Measurements from ENCODE around the gene ABCB11.

ABCB11 gene

GRCh38 chr2:169006665-169007064, 24.5 kb downstream of the ABCB11 start:
- no peak for DNase-seq

DNA sequence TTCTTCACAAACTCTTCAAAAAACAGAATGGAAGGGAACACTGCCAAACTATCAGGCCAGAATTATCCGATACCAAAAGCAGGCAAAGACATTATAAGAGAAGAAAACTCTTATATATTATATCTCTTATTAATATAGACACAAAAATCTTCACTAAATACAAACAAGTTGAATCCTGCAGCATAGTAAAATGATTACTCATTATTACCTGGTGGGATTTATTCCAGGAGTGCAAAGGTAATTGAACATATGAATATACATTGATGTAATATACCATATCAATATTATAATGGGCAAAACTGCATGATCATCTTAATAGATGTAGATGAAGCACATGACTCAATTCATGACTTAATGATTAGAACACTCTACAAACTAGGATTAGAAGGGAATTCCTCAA, 25.1 kb downstream of the ABCB11 start:
- no peak for DNase-seq

DNA sequence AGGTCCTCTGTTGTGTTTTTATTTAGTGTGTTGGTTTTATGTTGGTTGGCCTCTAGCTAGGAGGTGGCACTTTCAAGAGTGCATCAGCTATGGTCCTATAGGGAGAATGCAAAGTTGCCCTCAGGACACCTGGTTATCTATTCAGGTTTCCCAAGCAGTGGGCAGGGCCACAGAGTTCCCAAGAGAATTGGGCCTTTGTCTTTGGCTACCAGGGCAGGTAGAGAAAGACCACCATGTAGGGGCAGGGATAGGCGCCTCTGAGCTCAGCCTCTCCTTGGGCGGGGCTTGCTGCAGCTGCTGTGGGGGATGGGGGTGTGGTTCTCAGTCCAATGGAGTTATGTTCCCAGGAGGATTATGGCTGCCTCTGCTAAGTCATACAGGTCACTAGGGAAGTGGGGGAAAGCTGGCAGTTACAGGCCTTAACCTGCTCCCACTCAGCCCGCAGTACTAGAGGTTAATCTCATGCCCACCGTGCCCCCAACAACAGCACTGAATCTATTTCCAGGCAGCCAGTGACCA, 26.0 kb downstream of the ABCB11 start:
- no peak for DNase-seq

- no peak for DNase-seq
These were observed 28.9 kb downstream of the ABCB11 start for GRCh38 chr2:169002161-169002738.

DNA sequence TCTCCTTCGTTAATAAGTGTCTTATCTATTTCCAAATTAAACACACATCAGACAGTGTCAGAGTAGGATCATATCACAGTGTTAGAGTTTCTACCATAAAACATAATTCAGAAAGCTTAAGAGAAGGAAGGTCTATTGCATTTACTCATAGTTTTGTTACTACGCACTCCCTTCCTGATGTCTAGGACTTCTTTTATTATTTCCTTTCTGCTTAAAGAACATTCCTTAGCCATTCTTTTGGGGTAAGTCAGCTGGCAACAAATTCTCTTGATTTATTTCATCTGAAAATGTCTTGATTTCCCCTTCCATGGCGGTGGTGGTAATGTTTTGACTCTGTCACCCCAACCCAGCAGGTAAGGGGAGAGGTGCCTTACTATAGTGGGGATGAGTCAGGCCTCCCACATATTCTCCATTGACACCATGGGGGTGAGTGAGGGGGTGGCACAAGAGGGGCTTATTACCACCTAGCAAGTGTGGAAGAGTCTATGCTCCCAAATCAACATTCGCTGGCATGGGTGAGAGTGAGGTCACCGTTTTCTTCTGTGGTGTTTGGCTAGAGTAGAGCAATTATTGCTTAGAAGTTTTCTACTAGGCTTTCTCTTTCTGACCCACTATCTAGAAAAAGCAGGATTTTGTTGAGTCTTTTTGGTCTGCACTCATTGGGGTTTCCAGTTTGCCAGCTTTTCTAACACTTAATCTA, 29.9 kb downstream of the ABCB11 start:
- DNase-seq, result no peak

GRCh38 chr2:168999668-169000213, 31.4 kb downstream of the ABCB11 start:
- DNase-seq, result no peak

GRCh38 chr2:168998609-168999211, 32.4 kb downstream of the ABCB11 start:
- DNase-seq, result no peak

GRCh38 chr2:168997794-168998193, 33.3 kb downstream of the ABCB11 start:
- DNase-seq, result no peak

GRCh38 chr2:168997118-168997521, 34.0 kb downstream of the ABCB11 start:
- DNase-seq, result no peak

- DNase-seq, result no peak
These were observed 35.4 kb downstream of the ABCB11 start for GRCh38 chr2:168995744-168996143.

DNA sequence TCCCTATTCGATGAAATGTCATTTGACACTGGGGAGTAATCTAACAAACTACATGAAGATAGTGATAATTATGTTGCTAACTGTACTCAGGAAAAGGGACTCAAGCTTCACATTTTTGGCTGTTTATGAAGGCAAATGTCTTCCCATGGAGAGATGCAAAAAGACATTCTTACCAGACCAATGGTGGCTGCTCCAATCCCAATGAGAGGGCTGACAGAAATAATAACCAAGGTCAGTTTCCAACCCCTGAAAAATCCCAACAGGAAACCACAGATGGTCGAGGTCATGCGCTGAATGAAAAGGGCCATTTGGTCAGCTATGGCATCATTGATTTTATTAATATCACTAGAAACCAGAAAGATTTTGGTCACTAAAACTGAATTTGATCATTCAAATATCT, 37.6 kb downstream of the ABCB11 start:
- DNase-seq, result no peak

DNA sequence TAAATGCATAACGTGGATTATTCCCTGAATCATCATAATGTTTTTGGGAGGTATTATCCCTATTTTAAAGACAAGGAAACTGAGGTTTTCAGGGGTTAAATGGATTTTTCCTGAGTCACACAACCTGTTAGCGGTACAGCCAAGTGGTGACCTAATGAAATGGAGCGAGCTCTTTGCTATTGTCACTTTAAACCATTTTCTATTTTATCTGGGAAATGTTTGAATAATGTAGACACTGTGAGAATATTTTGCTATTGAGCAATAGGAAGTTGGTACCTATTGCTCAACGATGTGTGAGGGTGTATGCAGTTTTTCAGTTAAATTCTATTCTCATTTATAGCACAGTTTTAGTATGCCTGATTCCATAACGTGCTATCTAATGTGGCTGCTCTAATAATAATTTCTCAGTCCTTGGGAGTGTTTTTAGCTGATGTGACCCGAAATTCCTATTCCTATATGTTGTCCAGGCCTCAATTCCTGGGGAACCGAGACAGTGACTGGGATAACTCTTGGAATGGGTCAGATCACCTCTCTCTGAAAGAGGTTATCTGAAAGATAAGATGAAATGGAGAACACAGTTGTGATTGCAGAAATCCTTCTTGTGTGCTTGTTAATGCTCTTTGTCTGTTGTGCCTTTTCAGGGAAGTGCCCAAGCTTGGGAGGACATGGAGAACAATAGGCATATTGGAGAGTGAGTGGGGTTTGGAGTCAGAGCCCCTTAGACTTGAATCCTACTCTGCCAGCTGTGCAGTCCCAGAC, 38.4 kb downstream of the ABCB11 start:
- DNase-seq, result no peak

DNA sequence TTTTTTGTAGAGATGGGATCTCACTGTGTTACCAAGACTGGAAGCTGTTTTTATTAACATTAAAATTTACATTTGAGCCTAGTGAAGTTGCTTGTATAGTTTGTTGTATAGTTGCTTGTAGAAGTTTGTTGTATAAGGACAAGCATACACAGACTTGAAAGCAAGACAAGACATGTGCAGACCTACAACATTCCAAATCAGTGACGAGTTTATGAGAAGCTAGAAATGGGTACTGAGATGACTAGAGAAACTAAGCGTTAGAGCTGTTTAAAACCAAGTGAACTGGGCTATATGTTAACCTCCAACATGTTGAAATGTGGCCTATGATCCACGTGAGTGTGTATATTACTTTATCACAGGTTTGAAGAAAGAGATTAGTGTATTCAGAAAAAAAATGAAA, 39.1 kb downstream of the ABCB11 start:
- DNase-seq, result no peak

DNA sequence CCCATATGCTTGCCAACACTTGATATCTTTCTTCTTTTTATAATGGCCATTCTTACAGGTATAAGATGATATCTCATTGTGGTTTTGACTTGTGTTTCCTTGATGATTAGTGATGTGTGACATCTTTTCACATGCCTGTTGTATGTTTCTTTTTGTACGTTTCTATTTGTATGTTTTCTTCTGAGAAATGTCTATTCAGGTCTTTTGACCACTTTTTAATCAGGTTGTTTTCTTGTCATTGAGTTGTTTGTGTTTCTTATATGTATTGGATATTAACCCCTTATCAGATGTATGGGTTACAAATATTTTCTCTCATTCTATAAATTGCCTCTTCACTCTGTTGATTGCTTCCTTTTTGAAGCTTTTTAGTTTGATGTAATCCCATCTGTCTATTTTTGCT, 42.4 kb downstream of the ABCB11 start:
- no peak for DNase-seq

DNA sequence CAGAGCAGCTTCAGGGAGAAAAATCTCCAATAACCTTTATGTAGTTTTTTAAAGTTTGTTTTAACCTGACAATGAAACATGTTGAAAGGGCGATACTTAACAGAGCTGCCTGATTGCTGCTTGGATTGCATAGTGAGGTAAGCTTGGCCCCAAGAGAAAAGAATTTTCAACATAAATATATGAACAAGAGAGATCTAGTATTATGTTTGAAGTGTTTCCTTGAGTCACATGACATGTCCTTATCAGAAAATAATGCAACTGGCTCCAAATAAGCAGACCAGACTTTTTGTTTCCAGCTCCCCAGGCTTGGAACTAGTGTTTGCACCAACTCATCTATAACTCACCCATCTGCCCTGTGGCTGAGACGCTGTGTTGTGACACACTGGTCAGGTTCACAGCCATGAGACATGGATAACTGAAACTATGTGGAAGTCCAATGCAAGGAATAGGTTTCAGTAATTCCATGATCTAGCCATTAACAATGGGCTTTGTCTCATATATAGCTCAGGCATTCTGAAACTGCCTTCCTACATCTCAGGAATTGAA, 44.7 kb downstream of the ABCB11 start:
- DNase-seq, result no peak

- no peak for DNase-seq
These were observed 49.5 kb downstream of the ABCB11 start for GRCh38 chr2:168981651-168982050.

GRCh38 chr2:168978461-168978861, 52.7 kb downstream of the ABCB11 start:
- DNase-seq, result no peak

GRCh38 chr2:168977608-168978007, 53.5 kb downstream of the ABCB11 start:
- no peak for DNase-seq

DNA sequence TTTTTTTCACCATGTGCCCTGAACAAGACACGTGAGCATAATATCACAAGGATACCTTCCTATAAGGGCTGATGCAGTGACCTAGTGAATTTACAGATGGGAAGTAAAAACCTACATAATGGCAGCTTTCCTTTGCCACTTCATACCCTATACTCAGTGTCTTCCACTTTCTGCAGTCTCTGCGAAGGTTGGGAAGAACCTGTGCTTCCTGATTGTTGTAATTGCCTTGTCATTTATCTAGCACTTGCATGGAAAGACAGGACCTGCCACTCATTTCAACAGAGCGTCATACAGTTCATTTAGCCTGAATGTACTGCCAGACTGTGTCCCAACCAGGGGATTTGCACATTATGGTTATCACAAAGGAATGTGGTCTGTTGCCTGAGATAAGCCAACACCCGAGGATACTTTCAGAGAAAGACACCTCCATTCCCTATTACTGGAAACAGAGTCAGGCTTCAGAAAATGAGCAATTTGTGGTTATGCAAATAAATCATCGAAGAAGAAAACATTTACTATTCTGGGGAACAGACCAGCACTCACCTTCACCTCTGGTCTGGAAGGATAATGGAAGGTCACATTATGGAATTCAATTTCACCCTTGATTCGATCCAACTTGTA, 55.0 kb downstream of the ABCB11 start:
- peak; percentile 31 for DNase-seq

DNA sequence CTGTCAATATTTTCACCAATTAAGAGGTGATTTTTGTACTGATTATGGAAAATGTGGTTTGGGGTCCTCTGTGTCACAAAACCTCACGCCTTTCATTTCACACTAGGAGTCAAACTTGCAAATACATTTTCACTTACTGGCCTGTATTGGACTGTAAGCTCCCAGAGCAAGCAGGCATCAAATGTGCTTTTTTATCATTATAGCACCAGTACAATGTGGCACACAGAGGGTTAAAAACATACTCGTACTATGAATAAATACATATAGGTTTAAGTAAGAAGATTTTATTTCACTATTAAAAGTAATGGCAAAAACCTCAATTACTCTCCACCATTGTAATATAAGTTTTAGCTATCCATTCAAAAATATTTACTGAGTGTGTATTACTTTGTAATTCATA, 56.7 kb downstream of the ABCB11 start:
- no peak for DNase-seq

GRCh38 chr2:168971261-168971660, 59.9 kb downstream of the ABCB11 start:
- DNase-seq, result no peak

- DNase-seq, result no peak
These were observed 60.4 kb downstream of the ABCB11 start for GRCh38 chr2:168970711-168971233.

All from DMS53 (cell line).